DOHH2 (cell line): ENCODE data around the gene CNR1.

Experiments
- H3F3A ChIP-seq: fragments of 200-600 bp; sonication (generic), shearing (Covaris generic); 2 replicates; pipeline ENCODE4 v1.6.0; 2016; ENCODE audit warnings: antibody characterized with exemption, mild to moderate bottlenecking; ENCODE audit not compliant: control insufficient read depth, insufficient read depth
- H3K27ac ChIP-seq: fragments of 200-600 bp; sonication (generic); 2 replicates; pipeline ENCODE4 v1.5.1; 2014; ENCODE audit warnings: low read depth, mild to moderate bottlenecking, low read length, moderate library complexity
- H3K27me3 ChIP-seq: fragments of 200-600 bp; sonication (generic); 2 replicates; pipeline ENCODE4 v1.6.1; 2014; ENCODE audit warnings: mild to moderate bottlenecking, low read length, mixed read lengths; ENCODE audit not compliant: control insufficient read depth
- H3K36me3 ChIP-seq: fragments of 200-600 bp; sonication (generic); 2 replicates; pipeline ENCODE4 v1.6.1; 2014; ENCODE audit warnings: mild to moderate bottlenecking, low read length, moderate library complexity, mixed read lengths; ENCODE audit not compliant: control insufficient read depth
- H3K4me1 ChIP-seq: fragments of 200-600 bp; sonication (generic); 2 replicates; pipeline ENCODE4 v1.6.1; 2014; ENCODE audit warnings: mild to moderate bottlenecking, low read length, mixed read lengths; ENCODE audit not compliant: control insufficient read depth
- H3K4me2 ChIP-seq: fragments of 200-600 bp; sonication (generic); 2 replicates; pipeline ENCODE4 v1.6.0; 2014; ENCODE audit warnings: mild to moderate bottlenecking, low read length, moderate library complexity
- H3K4me3 ChIP-seq: fragments of 200-600 bp; sonication (generic); 2 replicates; pipeline ENCODE4 v1.5.1; 2014; ENCODE audit warnings: mild to moderate bottlenecking, low read length, mixed read lengths
- H3K79me2 ChIP-seq: fragments of 200-600 bp; sonication (generic); 2 replicates; pipeline ENCODE4 v1.6.1; 2014; ENCODE audit warnings: mild to moderate bottlenecking, low read length, mixed read lengths; ENCODE audit not compliant: control insufficient read depth
- H3K9me2 ChIP-seq: fragments of 200-600 bp; sonication (generic); replicated peaks from 2 replicates; pipeline ENCODE4 v1.6.1; 2014; ENCODE audit warnings: mild to moderate bottlenecking, low read length, mixed read lengths; ENCODE audit not compliant: control insufficient read depth
- H3K9me3 ChIP-seq: fragments of 200-600 bp; sonication (generic); 2 replicates; pipeline ENCODE4 v1.6.1; 2014; ENCODE audit warnings: antibody characterized with exemption, low read length, mixed read lengths; ENCODE audit not compliant: control insufficient read depth, insufficient read depth
- H4K20me1 ChIP-seq: fragments of 200-600 bp; sonication (generic); 2 replicates; pipeline ENCODE4 v1.6.0; 2014; ENCODE audit warnings: low read depth, mild to moderate bottlenecking, antibody characterized with exemption, low read length, moderate library complexity; ENCODE audit not compliant: control insufficient read depth, insufficient read depth
- EZH2phosphoT487 ChIP-seq: fragments of 200-600 bp; sonication (generic); IDR thresholded peaks from 2 replicates; pipeline ENCODE4 v1.6.1; 2017; ENCODE audit warnings: borderline replicate concordance, mild to moderate bottlenecking, antibody characterized with exemption, low read length, moderate library complexity, mixed read lengths
- TF ChIP-seq, protein P1 (sequence below): fragments of 200-600 bp; sonication (generic); IDR thresholded peaks from one replicate; pipeline ENCODE4 v1.5.1; 2014; ENCODE audit warnings: antibody characterized with exemption, mild to moderate bottlenecking, low read depth, low read length; ENCODE audit not compliant: poor library complexity, severe bottlenecking

The CNR1 gene

GRCh38 chr6:88135578-88136114, 30.5 kb downstream of the CNR1 start:
- peaks cover 64% of the 10 kb centered on the region for H3K4me1 ChIP-seq
- no peaks in the 10 kb centered on the region for H3K9me3 ChIP-seq
- H3K79me2 ChIP-seq, result peaks cover 10% of the 10 kb centered on the region
- TF ChIP-seq EZH2phosphoT487, result no peak
- TF ChIP-seq, protein P1, sequence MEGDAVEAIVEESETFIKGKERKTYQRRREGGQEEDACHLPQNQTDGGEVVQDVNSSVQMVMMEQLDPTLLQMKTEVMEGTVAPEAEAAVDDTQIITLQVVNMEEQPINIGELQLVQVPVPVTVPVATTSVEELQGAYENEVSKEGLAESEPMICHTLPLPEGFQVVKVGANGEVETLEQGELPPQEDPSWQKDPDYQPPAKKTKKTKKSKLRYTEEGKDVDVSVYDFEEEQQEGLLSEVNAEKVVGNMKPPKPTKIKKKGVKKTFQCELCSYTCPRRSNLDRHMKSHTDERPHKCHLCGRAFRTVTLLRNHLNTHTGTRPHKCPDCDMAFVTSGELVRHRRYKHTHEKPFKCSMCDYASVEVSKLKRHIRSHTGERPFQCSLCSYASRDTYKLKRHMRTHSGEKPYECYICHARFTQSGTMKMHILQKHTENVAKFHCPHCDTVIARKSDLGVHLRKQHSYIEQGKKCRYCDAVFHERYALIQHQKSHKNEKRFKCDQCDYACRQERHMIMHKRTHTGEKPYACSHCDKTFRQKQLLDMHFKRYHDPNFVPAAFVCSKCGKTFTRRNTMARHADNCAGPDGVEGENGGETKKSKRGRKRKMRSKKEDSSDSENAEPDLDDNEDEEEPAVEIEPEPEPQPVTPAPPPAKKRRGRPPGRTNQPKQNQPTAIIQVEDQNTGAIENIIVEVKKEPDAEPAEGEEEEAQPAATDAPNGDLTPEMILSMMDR, result no peak
- peaks cover 13% of the 10 kb centered on the region for H3K36me3 ChIP-seq
- peak overlapping the region; percentile 48 for H3K4me3 ChIP-seq
- no peaks in the 10 kb centered on the region for H4K20me1 ChIP-seq
- H3K27ac ChIP-seq, result peak overlapping the region; percentile 79
- H3K9me2 ChIP-seq, result no peaks in the 10 kb centered on the region
- H3F3A ChIP-seq, result peaks cover 17% of the 10 kb centered on the region
- peak overlapping the region; percentile 61 for H3K4me2 ChIP-seq
- H3K27me3 ChIP-seq, result no peaks in the 10 kb centered on the region

- Histone ChIP-seq H4K20me1 (no peaks in the 10 kb centered on the region), H3K27ac (no peak overlapping the region), H3K4me2 (no peak overlapping the region; the same call in 1 of the 2 replicates), H3F3A (peaks cover 17% of the 10 kb centered on the region), H3K27me3 (no peaks in the 10 kb centered on the region), H3K36me3 (peaks cover 2% of the 10 kb centered on the region), H3K79me2 (no peaks in the 10 kb centered on the region), H3K9me3 (no peaks in the 10 kb centered on the region), H3K9me2 (no peaks in the 10 kb centered on the region), H3K4me1 (peaks cover 53% of the 10 kb centered on the region), H3K4me3 (no peak overlapping the region)
- TF ChIP-seq, protein P1, result no peak
- TF ChIP-seq EZH2phosphoT487, result no peak
Observed at GRCh38 chr6:88134575-88134974, 31.6 kb downstream of the CNR1 start.

DNA sequence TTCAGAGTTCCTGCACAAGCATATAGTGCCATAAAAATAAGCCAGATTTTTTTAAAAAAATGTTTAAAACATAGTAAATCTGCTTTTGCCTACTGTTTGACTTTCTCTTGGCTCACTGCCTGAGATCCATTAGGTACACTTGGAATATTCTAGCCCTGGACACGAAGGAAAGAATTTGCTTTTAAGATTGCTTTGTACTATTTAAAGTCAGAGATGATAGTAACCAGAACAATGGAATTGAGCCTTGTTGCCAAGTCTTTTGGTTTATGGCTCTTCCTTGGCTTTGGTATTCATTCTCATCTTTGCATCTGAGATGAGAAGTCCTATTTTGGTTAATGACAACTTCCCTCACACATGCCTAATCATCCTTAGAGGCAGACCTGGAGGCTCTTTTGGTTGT, 32.4 kb downstream of the CNR1 start:
- TF ChIP-seq EZH2phosphoT487, result no peak
- TF ChIP-seq, protein P1, result no peak
- Histone ChIP-seq H3K9me3 (no peaks in the 10 kb centered on the region), H4K20me1 (no peaks in the 10 kb centered on the region), H3K79me2 (no peaks in the 10 kb centered on the region), H3K9me2 (no peaks in the 10 kb centered on the region), H3F3A (peaks cover 17% of the 10 kb centered on the region), H3K4me2 (no peak overlapping the region), H3K36me3 (no peaks in the 10 kb centered on the region), H3K4me3 (no peak overlapping the region), H3K27me3 (no peaks in the 10 kb centered on the region), H3K4me1 (peaks cover 49% of the 10 kb centered on the region), H3K27ac (no peak overlapping the region)
